Measurements from ENCODE around the gene PPP2R5C.
"Not testable (repeated sequence)": the region's sequence is repeated elsewhere in the genome, so short reads cannot be mapped to it uniquely, and the experiment has no call there.

PPP2R5C gene

GRCh38 chr14:101733211-101733610, 28.3 kb upstream of the PPP2R5C start:
- Mint-ChIP-seq H3K27ac (peak overlapping the region; percentile 26), H3K4me3 (no peak overlapping the region), H3K36me3 (ENCODE audit: low read depth) (peaks cover 7% of the 10 kb centered on the region), H3K4me1 (ENCODE audit: low read depth) (peaks cover 46% of the 10 kb centered on the region), H3K27me3 (ENCODE audit: low read depth) (no peaks in the 10 kb centered on the region), H3K9me3 (peaks cover 9% of the 10 kb centered on the region)

GRCh38 chr14:101734246-101734847, 27.2 kb upstream of the PPP2R5C start:
- Mint-ChIP-seq H3K4me3 (no peak overlapping the region), H3K9me3 (peaks cover 10% of the 10 kb centered on the region), H3K27ac (no peak overlapping the region), H3K4me1 (ENCODE audit: low read depth) (peaks cover 45% of the 10 kb centered on the region), H3K27me3 (ENCODE audit: low read depth) (no peaks in the 10 kb centered on the region), H3K36me3 (ENCODE audit: low read depth) (peaks cover 7% of the 10 kb centered on the region)

GRCh38 chr14:101735453-101735852, 26.1 kb upstream of the PPP2R5C start:
- Mint-ChIP-seq H3K4me1 (ENCODE audit: low read depth) (peaks cover 35% of the 10 kb centered on the region), H3K27ac (no peak overlapping the region), H3K4me3 (no peak overlapping the region), H3K27me3 (ENCODE audit: low read depth) (no peaks in the 10 kb centered on the region), H3K9me3 (peaks cover 11% of the 10 kb centered on the region), H3K36me3 (ENCODE audit: low read depth) (peaks cover 9% of the 10 kb centered on the region)

GRCh38 chr14:101736071-101736470, 25.4 kb upstream of the PPP2R5C start:
- Mint-ChIP-seq H3K4me3 (no peak overlapping the region), H3K4me1 (ENCODE audit: low read depth) (peaks cover 29% of the 10 kb centered on the region), H3K27ac (no peak overlapping the region), H3K9me3 (peaks cover 12% of the 10 kb centered on the region), H3K27me3 (ENCODE audit: low read depth) (no peaks in the 10 kb centered on the region), H3K36me3 (ENCODE audit: low read depth) (peaks cover 9% of the 10 kb centered on the region)

- Mint-ChIP-seq H3K27ac (no peak overlapping the region), H3K9me3 (peaks cover 17% of the 10 kb centered on the region), H3K27me3 (ENCODE audit: low read depth) (no peaks in the 10 kb centered on the region), H3K4me3 (no peak overlapping the region), H3K4me1 (ENCODE audit: low read depth) (peaks cover 24% of the 10 kb centered on the region), H3K36me3 (ENCODE audit: low read depth) (peaks cover 12% of the 10 kb centered on the region)
Observed at GRCh38 chr14:101736585-101736984, 24.9 kb upstream of the PPP2R5C start.

GRCh38 chr14:101737414-101738339, 23.8 kb upstream of the PPP2R5C start:
- Mint-ChIP-seq H3K9me3 (peaks cover 27% of the 10 kb centered on the region), H3K4me3 (no peak overlapping the region), H3K27me3 (ENCODE audit: low read depth) (peaks cover 4% of the 10 kb centered on the region), H3K36me3 (ENCODE audit: low read depth) (peaks cover 15% of the 10 kb centered on the region), H3K4me1 (ENCODE audit: low read depth) (peaks cover 15% of the 10 kb centered on the region), H3K27ac (no peak overlapping the region)

GRCh38 chr14:101738703-101739320, 22.7 kb upstream of the PPP2R5C start:
- Mint-ChIP-seq H3K9me3 (peaks cover 33% of the 10 kb centered on the region), H3K4me1 (ENCODE audit: low read depth) (peaks cover 9% of the 10 kb centered on the region), H3K36me3 (ENCODE audit: low read depth) (peaks cover 15% of the 10 kb centered on the region), H3K27me3 (ENCODE audit: low read depth) (peaks cover 5% of the 10 kb centered on the region), H3K27ac (no peak overlapping the region), H3K4me3 (no peak overlapping the region)

- no peak overlapping the region for H3K4me3 Mint-ChIP-seq
- no peak overlapping the region for H3K27ac Mint-ChIP-seq
- H3K4me1 Mint-ChIP-seq (ENCODE audit: low read depth): peaks cover 6% of the 10 kb centered on the region
- peaks cover 5% of the 10 kb centered on the region for H3K27me3 Mint-ChIP-seq (ENCODE audit: low read depth)
- peaks cover 15% of the 10 kb centered on the region for H3K36me3 Mint-ChIP-seq (ENCODE audit: low read depth)
- peaks cover 34% of the 10 kb centered on the region for H3K9me3 Mint-ChIP-seq
Observed at GRCh38 chr14:101739446-101740141, 21.9 kb upstream of the PPP2R5C start.

- H3K36me3 Mint-ChIP-seq (ENCODE audit: low read depth): peaks cover 15% of the 10 kb centered on the region
- H3K27ac Mint-ChIP-seq: no peak overlapping the region
- peaks cover 6% of the 10 kb centered on the region for H3K4me1 Mint-ChIP-seq (ENCODE audit: low read depth)
- H3K27me3 Mint-ChIP-seq (ENCODE audit: low read depth): peaks cover 15% of the 10 kb centered on the region
- H3K4me3 Mint-ChIP-seq: no peak overlapping the region
- H3K9me3 Mint-ChIP-seq: peaks cover 34% of the 10 kb centered on the region
Observed at GRCh38 chr14:101740981-101741380, 20.5 kb upstream of the PPP2R5C start.

- no peak overlapping the region for H3K4me3 Mint-ChIP-seq
- peaks cover 34% of the 10 kb centered on the region for H3K9me3 Mint-ChIP-seq
- H3K27ac Mint-ChIP-seq: no peak overlapping the region
- H3K36me3 Mint-ChIP-seq (ENCODE audit: low read depth): peaks cover 17% of the 10 kb centered on the region
- peaks cover 40% of the 10 kb centered on the region for H3K27me3 Mint-ChIP-seq (ENCODE audit: low read depth)
- no peaks in the 10 kb centered on the region for H3K4me1 Mint-ChIP-seq (ENCODE audit: low read depth)
Observed at GRCh38 chr14:101743701-101744100, 17.8 kb upstream of the PPP2R5C start.

GRCh38 chr14:101744382-101744781, 17.1 kb upstream of the PPP2R5C start:
- H3K9me3 Mint-ChIP-seq: peaks cover 33% of the 10 kb centered on the region
- not testable (repeated sequence) for H3K27ac Mint-ChIP-seq; H3K4me3 Mint-ChIP-seq; H3K4me1 Mint-ChIP-seq (ENCODE audit: low read depth)
- H3K27me3 Mint-ChIP-seq (ENCODE audit: low read depth): peaks cover 47% of the 10 kb centered on the region
- peaks cover 17% of the 10 kb centered on the region for H3K36me3 Mint-ChIP-seq (ENCODE audit: low read depth)

- not testable (repeated sequence) for H3K36me3 Mint-ChIP-seq (ENCODE audit: low read depth); H3K4me1 Mint-ChIP-seq (ENCODE audit: low read depth); H3K4me3 Mint-ChIP-seq; H3K27ac Mint-ChIP-seq
- Mint-ChIP-seq H3K27me3 (ENCODE audit: low read depth) (peaks cover 77% of the 10 kb centered on the region), H3K9me3 (peaks cover 14% of the 10 kb centered on the region)
Observed at GRCh38 chr14:101749756-101750155, 11.8 kb upstream of the PPP2R5C start.

- H3K27me3 Mint-ChIP-seq (ENCODE audit: low read depth): peaks cover 53% of the 10 kb centered on the region
- peaks cover 4% of the 10 kb centered on the region for H3K4me1 Mint-ChIP-seq (ENCODE audit: low read depth)
- H3K4me3 Mint-ChIP-seq: no peak overlapping the region
- no peak overlapping the region for H3K27ac Mint-ChIP-seq
- peaks cover 2% of the 10 kb centered on the region for H3K36me3 Mint-ChIP-seq (ENCODE audit: low read depth)
- H3K9me3 Mint-ChIP-seq: peaks cover 14% of the 10 kb centered on the region
Observed at GRCh38 chr14:101754893-101755292, 6.6 kb upstream of the PPP2R5C start.

- Mint-ChIP-seq H3K4me3 (no peak overlapping the region), H3K27ac (no peak overlapping the region), H3K4me1 (ENCODE audit: low read depth) (peaks cover 7% of the 10 kb centered on the region), H3K9me3 (peaks cover 14% of the 10 kb centered on the region), H3K27me3 (ENCODE audit: low read depth) (peaks cover 49% of the 10 kb centered on the region), H3K36me3 (ENCODE audit: low read depth) (peaks cover 2% of the 10 kb centered on the region)
Observed at GRCh38 chr14:101755591-101756324, 5.8 kb upstream of the PPP2R5C start.

Data from T-helper 1 cell treated with Interleukin-12 subunit alpha and Interleukin-12 subunit beta and Interleukin-4 antibody, amounts not matched to agents 30 μg/mL and 1 μg/mL, for 36 hours (primary cell).